ENCODE measurements around the gene SCG2. TPM values are rescaled to one million over a fixed set of nuclear protein-coding genes. Genes with fewer than 3 reads are reported as not detected.

The SCG2 gene
- total and polyA plus RNA-seq, 2 donors, result 0.28 to 0.71 TPM

GRCh38 chr2:223589901-223590300 is 12.3 kb downstream of the SCG2 start:
- no peaks in the 10 kb centered on the region for H3K9me3 ChIP-seq (ENCODE audit: control insufficient read depth in 2 of 2, insufficient read depth in 1 of 2, low read length in 1 of 2)
- H3K27ac ChIP-seq (ENCODE audit: low read depth in 1 of 2, low read length in 1 of 2), result no peak overlapping the region
- WGBS, result 96% methylated on average over 2 of the region's 2 CpGs
- H3K4me3 ChIP-seq (ENCODE audit: low read length in 2 of 2), result no peak overlapping the region
- no peaks in the 10 kb centered on the region for H3K4me1 ChIP-seq (ENCODE audit: control insufficient read depth in 2 of 2, insufficient read depth in 2 of 2, low read length in 2 of 2)
- DNase-seq (ENCODE audit: low read depth in 6 of 9, low spot score in 9 of 9), result no peak
- no peaks in the 10 kb centered on the region for H3K27me3 ChIP-seq (ENCODE audit: control insufficient read depth in 2 of 2, insufficient read depth in 1 of 2, low read length in 1 of 2)
- H3K36me3 ChIP-seq (ENCODE audit: control insufficient read depth in 2 of 2, insufficient read depth in 2 of 2, low read length in 1 of 2), result no peaks in the 10 kb centered on the region

DNA sequence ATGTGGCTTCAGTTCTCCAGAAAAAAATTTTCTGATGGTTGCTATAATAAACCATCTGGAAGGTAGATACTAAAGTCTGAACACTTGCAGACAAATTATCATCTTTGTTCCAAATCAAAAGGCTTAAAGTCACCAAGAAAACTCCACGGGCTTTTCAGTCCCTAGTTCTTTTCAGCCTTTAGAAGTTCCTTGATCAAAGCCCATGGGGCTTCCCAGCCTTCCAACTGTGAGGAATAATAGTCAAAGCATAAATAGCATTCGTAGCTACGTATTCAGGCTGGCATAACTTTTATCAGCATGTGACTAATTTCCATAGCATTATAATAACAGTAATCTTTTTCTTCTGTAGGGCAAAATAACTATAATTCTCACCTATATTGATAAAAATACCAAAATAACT is 13.9 kb downstream of the SCG2 start:
- 64% methylated on average over 3 of the region's 3 CpGs for WGBS
- Histone ChIP-seq H3K4me3 (ENCODE audit: low read length in 2 of 2) (no peak overlapping the region), H3K9me3 (ENCODE audit: control insufficient read depth in 2 of 2, insufficient read depth in 1 of 2, low read length in 1 of 2) (no peaks in the 10 kb centered on the region)

GRCh38 chr2:223587301-223587700 is 14.9 kb downstream of the SCG2 start:
- DNase-seq (ENCODE audit: low read depth in 6 of 9, low spot score in 9 of 9), result no peak
- H3K27ac ChIP-seq (ENCODE audit: low read depth in 1 of 2, low read length in 1 of 2), result no peak overlapping the region
- no peaks in the 10 kb centered on the region for H3K36me3 ChIP-seq (ENCODE audit: control insufficient read depth in 2 of 2, insufficient read depth in 2 of 2, low read length in 1 of 2)
- no peaks in the 10 kb centered on the region for H3K9me3 ChIP-seq (ENCODE audit: control insufficient read depth in 2 of 2, insufficient read depth in 1 of 2, low read length in 1 of 2)
- H3K4me3 ChIP-seq (ENCODE audit: low read length in 2 of 2), result no peak overlapping the region
- 92% methylated on average over 3 of the region's 3 CpGs for WGBS
- no peaks in the 10 kb centered on the region for H3K4me1 ChIP-seq (ENCODE audit: control insufficient read depth in 2 of 2, insufficient read depth in 2 of 2, low read length in 2 of 2)
- no peaks in the 10 kb centered on the region for H3K27me3 ChIP-seq (ENCODE audit: control insufficient read depth in 2 of 2, insufficient read depth in 1 of 2, low read length in 1 of 2)

More for the DNA sequence above, 13.9 kb downstream of the SCG2 start:
- Histone ChIP-seq H3K27me3 (ENCODE audit: control insufficient read depth in 2 of 2, insufficient read depth in 1 of 2, low read length in 1 of 2) (no peaks in the 10 kb centered on the region), H3K4me1 (ENCODE audit: control insufficient read depth in 2 of 2, insufficient read depth in 2 of 2, low read length in 2 of 2) (no peaks in the 10 kb centered on the region), H3K27ac (ENCODE audit: low read depth in 1 of 2, low read length in 1 of 2) (no peak overlapping the region), H3K36me3 (ENCODE audit: control insufficient read depth in 2 of 2, insufficient read depth in 2 of 2, low read length in 1 of 2) (no peaks in the 10 kb centered on the region)
- no peak for DNase-seq (ENCODE audit: low read depth in 6 of 9, low spot score in 9 of 9)

GRCh38 chr2:223586261-223586660 is 15.9 kb downstream of the SCG2 start:
- no peaks in the 10 kb centered on the region for H3K4me1 ChIP-seq (ENCODE audit: control insufficient read depth in 2 of 2, insufficient read depth in 2 of 2, low read length in 2 of 2)
- no peaks in the 10 kb centered on the region for H3K9me3 ChIP-seq (ENCODE audit: control insufficient read depth in 2 of 2, insufficient read depth in 1 of 2, low read length in 1 of 2)
- no peaks in the 10 kb centered on the region for H3K36me3 ChIP-seq (ENCODE audit: control insufficient read depth in 2 of 2, insufficient read depth in 2 of 2, low read length in 1 of 2)
- 78% methylated on average over 2 of the region's 2 CpGs for WGBS
- DNase-seq (ENCODE audit: low read depth in 6 of 9, low spot score in 9 of 9), result no peak
- no peak overlapping the region for H3K27ac ChIP-seq (ENCODE audit: low read depth in 1 of 2, low read length in 1 of 2)
- no peaks in the 10 kb centered on the region for H3K27me3 ChIP-seq (ENCODE audit: control insufficient read depth in 2 of 2, insufficient read depth in 1 of 2, low read length in 1 of 2)
- H3K4me3 ChIP-seq (ENCODE audit: low read length in 2 of 2), result no peak overlapping the region

DNA sequence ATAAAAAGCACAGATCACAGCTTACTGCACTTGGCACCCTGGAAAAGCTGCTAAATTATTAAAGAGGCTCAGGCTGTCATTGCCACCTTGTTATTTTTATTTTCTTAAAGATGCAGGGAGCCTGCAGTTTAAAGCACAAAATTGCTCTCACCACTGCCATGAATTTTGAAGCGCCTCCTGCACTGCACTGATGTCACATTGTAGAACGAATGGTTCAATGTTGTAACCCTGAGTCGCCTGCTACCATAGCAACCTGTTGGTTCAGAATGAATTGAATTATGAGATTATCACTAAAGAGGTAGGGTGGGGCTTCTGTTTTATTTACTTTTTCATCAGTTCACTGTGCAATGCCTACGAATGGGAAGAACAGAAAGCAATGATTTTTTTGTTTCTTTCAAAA is 16.5 kb downstream of the SCG2 start:
- Histone ChIP-seq H3K4me3 (ENCODE audit: low read length in 2 of 2) (no peak overlapping the region), H3K36me3 (ENCODE audit: control insufficient read depth in 2 of 2, insufficient read depth in 2 of 2, low read length in 1 of 2) (no peaks in the 10 kb centered on the region), H3K27ac (ENCODE audit: low read depth in 1 of 2, low read length in 1 of 2) (no peak overlapping the region), H3K4me1 (ENCODE audit: control insufficient read depth in 2 of 2, insufficient read depth in 2 of 2, low read length in 2 of 2) (no peaks in the 10 kb centered on the region), H3K27me3 (ENCODE audit: control insufficient read depth in 2 of 2, insufficient read depth in 1 of 2, low read length in 1 of 2) (no peaks in the 10 kb centered on the region), H3K9me3 (ENCODE audit: control insufficient read depth in 2 of 2, insufficient read depth in 1 of 2, low read length in 1 of 2) (no peaks in the 10 kb centered on the region)
- no peak for DNase-seq (ENCODE audit: low read depth in 6 of 9, low spot score in 9 of 9)
- 79% methylated on average over 4 of the region's 4 CpGs for WGBS

DNA sequence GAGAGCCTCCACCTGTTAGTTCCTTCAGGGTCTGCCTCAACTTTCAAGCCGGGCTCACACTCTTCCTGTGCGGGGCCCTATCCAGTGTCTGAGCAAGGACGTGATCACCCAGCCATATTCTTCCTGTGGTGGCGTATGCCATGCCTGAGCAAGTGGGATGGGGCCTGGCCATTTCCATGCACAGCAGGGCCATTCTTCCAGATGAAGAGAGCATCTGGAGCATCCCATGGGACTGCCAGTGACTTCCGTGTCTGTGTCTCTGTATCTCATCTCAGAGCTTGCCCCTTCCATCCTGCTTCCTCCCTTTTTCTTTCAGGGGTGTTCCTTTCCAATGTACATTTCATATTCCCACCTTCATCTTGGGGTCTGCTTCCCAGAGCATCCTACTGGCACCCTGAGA is 20.2 kb downstream of the SCG2 start:
- Histone ChIP-seq H3K4me1 (ENCODE audit: control insufficient read depth in 2 of 2, insufficient read depth in 2 of 2, low read length in 2 of 2) (no peaks in the 10 kb centered on the region), H3K4me3 (ENCODE audit: low read length in 2 of 2) (no peak overlapping the region), H3K9me3 (ENCODE audit: control insufficient read depth in 2 of 2, insufficient read depth in 1 of 2, low read length in 1 of 2) (no peaks in the 10 kb centered on the region), H3K27me3 (ENCODE audit: control insufficient read depth in 2 of 2, insufficient read depth in 1 of 2, low read length in 1 of 2) (no peaks in the 10 kb centered on the region), H3K27ac (ENCODE audit: low read depth in 1 of 2, low read length in 1 of 2) (no peak overlapping the region), H3K36me3 (ENCODE audit: control insufficient read depth in 2 of 2, insufficient read depth in 2 of 2, low read length in 1 of 2) (no peaks in the 10 kb centered on the region)
- DNase-seq (ENCODE audit: low read depth in 6 of 9, low spot score in 9 of 9), result no peak
- 88% methylated on average over 5 of the region's 5 CpGs for WGBS

DNA sequence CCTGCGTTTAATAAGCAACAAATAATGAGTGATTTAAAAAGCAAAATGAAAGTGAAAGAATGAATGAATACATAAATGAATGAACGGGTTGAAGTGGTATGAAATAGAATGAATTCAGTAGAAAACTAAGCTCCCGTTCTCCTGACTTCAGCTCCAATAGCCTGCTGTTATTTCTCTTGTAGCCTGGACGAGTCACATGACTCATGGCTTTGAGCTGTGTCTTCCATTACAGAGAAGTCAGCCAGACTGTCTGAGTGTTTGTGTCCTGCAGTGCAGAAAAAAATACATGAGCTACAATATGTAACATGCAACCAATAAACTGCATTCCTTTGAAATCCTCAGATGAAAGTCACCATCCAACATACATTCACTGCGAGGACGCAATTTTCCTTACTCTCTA is 21.2 kb downstream of the SCG2 start:
- no peaks in the 10 kb centered on the region for H3K9me3 ChIP-seq (ENCODE audit: control insufficient read depth in 2 of 2, insufficient read depth in 1 of 2, low read length in 1 of 2)
- H3K4me3 ChIP-seq (ENCODE audit: low read length in 2 of 2), result no peak overlapping the region
- no peak overlapping the region for H3K27ac ChIP-seq (ENCODE audit: low read depth in 1 of 2, low read length in 1 of 2)
- H3K4me1 ChIP-seq (ENCODE audit: control insufficient read depth in 2 of 2, insufficient read depth in 2 of 2, low read length in 2 of 2), result no peaks in the 10 kb centered on the region
- DNase-seq (ENCODE audit: low read depth in 6 of 9, low spot score in 9 of 9), result no peak
- no peaks in the 10 kb centered on the region for H3K27me3 ChIP-seq (ENCODE audit: control insufficient read depth in 2 of 2, insufficient read depth in 1 of 2, low read length in 1 of 2)
- WGBS, result 83% methylated on average over 6 of the region's 6 CpGs
- H3K36me3 ChIP-seq (ENCODE audit: control insufficient read depth in 2 of 2, insufficient read depth in 2 of 2, low read length in 1 of 2), result no peaks in the 10 kb centered on the region

DNA sequence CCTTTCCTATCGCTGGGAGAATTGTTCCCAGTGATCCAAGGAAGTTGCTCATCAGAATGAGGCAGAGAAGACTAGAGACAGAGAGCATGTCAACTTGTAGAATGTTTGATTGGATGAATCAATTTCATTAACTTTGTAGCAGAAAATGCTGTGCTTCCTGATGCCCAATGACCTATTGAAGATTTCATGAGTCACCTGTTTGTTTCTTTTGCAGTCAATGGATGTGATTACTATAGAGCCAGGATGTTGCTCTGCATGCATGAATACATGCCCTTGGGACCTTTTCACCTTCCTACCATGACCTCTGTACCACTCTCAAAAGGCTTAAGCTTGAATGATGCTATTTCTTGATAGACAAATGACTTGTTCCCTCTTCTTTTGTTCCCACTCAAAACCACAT is 23.3 kb downstream of the SCG2 start:
- H3K27ac ChIP-seq (ENCODE audit: low read depth in 1 of 2, low read length in 1 of 2), result no peak overlapping the region
- DNase-seq (ENCODE audit: low read depth in 6 of 9, low spot score in 9 of 9), result no peak
- WGBS, result 91% methylated on average over 1 of the region's 1 CpG

DNA sequence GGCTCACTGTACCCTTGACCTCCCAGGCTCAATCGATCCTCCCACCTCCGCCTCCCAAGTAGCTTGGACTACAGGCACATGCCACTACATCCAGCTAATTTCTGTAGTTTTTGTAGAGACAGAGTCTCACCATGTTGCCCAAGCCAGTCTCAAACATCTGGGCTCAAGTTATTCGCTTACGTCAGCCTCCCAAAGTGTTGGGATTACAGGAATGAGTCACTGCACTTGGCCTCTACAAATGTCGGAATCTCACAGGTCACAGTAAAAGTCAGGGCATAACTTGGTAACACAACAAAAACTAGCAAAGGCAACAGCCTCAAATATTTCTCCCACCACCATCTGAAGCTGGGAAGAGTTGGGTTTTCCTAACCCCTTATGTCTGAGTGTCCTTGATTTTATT is 25.3 kb downstream of the SCG2 start:
- whole genome bisulfite sequencing, result 96% methylated on average over 5 of the region's 5 CpGs

More for the DNA sequence above, 23.3 kb downstream of the SCG2 start:
- H3K4me1 ChIP-seq (ENCODE audit: control insufficient read depth in 2 of 2, insufficient read depth in 2 of 2, low read length in 2 of 2), result no peaks in the 10 kb centered on the region
- no peak overlapping the region for H3K4me3 ChIP-seq (ENCODE audit: low read length in 2 of 2)
- no peaks in the 10 kb centered on the region for H3K36me3 ChIP-seq (ENCODE audit: control insufficient read depth in 2 of 2, insufficient read depth in 2 of 2, low read length in 1 of 2)
- H3K9me3 ChIP-seq (ENCODE audit: control insufficient read depth in 2 of 2, insufficient read depth in 1 of 2, low read length in 1 of 2), result no peaks in the 10 kb centered on the region
- H3K27me3 ChIP-seq (ENCODE audit: control insufficient read depth in 2 of 2, insufficient read depth in 1 of 2, low read length in 1 of 2), result no peaks in the 10 kb centered on the region

GRCh38 chr2:223570784-223571183 is 31.4 kb downstream of the SCG2 start:
- no peak for DNase-seq (ENCODE audit: low read depth in 6 of 9, low spot score in 9 of 9)
- no peak overlapping the region for H3K27ac ChIP-seq (ENCODE audit: low read depth in 1 of 2, low read length in 1 of 2)

More for the DNA sequence above, 25.3 kb downstream of the SCG2 start:
- DNase-seq (ENCODE audit: low read depth in 6 of 9, low spot score in 9 of 9), result no peak
- no peaks in the 10 kb centered on the region for H3K9me3 ChIP-seq (ENCODE audit: control insufficient read depth in 2 of 2, insufficient read depth in 1 of 2, low read length in 1 of 2)
- H3K4me3 ChIP-seq (ENCODE audit: low read length in 2 of 2), result no peak overlapping the region
- no peaks in the 10 kb centered on the region for H3K36me3 ChIP-seq (ENCODE audit: control insufficient read depth in 2 of 2, insufficient read depth in 2 of 2, low read length in 1 of 2)
- H3K27me3 ChIP-seq (ENCODE audit: control insufficient read depth in 2 of 2, insufficient read depth in 1 of 2, low read length in 1 of 2), result no peaks in the 10 kb centered on the region
- H3K27ac ChIP-seq (ENCODE audit: low read depth in 1 of 2, low read length in 1 of 2), result no peak overlapping the region
- no peaks in the 10 kb centered on the region for H3K4me1 ChIP-seq (ENCODE audit: control insufficient read depth in 2 of 2, insufficient read depth in 2 of 2, low read length in 2 of 2)

More at GRCh38 chr2:223570784-223571183, 31.4 kb downstream of the SCG2 start:
- H3K9me3 ChIP-seq (ENCODE audit: control insufficient read depth in 2 of 2, insufficient read depth in 1 of 2, low read length in 1 of 2), result no peaks in the 10 kb centered on the region
- no peaks in the 10 kb centered on the region for H3K36me3 ChIP-seq (ENCODE audit: control insufficient read depth in 2 of 2, insufficient read depth in 2 of 2, low read length in 1 of 2)
- H3K4me3 ChIP-seq (ENCODE audit: low read length in 2 of 2), result no peak overlapping the region
- H3K27me3 ChIP-seq (ENCODE audit: control insufficient read depth in 2 of 2, insufficient read depth in 1 of 2, low read length in 1 of 2), result no peaks in the 10 kb centered on the region
- H3K4me1 ChIP-seq (ENCODE audit: control insufficient read depth in 2 of 2, insufficient read depth in 2 of 2, low read length in 2 of 2), result no peaks in the 10 kb centered on the region
- 86% methylated on average over 2 of the region's 2 CpGs for WGBS

All from thymus (tissue), 11 donors.